OCI-LY1 (cell line): ENCODE data around the gene OR13C9.
"Not testable (repeated sequence)": the region's sequence is repeated elsewhere in the genome, so short reads cannot be mapped to it uniquely, and the experiment has no call there.

ENCODE experiments used
- H2AFZ ChIP-seq: fragments of 200-600 bp; sonication (generic), shearing (Covaris generic); 2 replicates; pipeline ENCODE4 v1.6.0; 2014; ENCODE audit warnings: antibody characterized with exemption, mild to moderate bottlenecking, low read length
- H3F3A ChIP-seq: fragments of 200-600 bp; sonication (generic), shearing (Covaris generic); 2 replicates; pipeline ENCODE4 v1.6.0; 2014; ENCODE audit warnings: mild to moderate bottlenecking, antibody characterized with exemption, low read length, moderate library complexity; ENCODE audit not compliant: insufficient read depth
- H3K27ac ChIP-seq: fragments of 200-600 bp; sonication (generic); 2 replicates; pipeline ENCODE4 v1.5.1; 2014; ENCODE audit warnings: low read length, mixed run types, mild to moderate bottlenecking, low read depth; ENCODE audit not compliant: poor library complexity, severe bottlenecking
- H3K27me3 ChIP-seq: fragments of 200-600 bp; sonication (generic); 2 replicates; pipeline ENCODE4 v1.6.0; 2014; ENCODE audit warnings: antibody characterized with exemption, mild to moderate bottlenecking, low read length, moderate library complexity; ENCODE audit not compliant: insufficient read depth
- H3K36me3 ChIP-seq: fragments of 200-600 bp; sonication (generic); 2 replicates; pipeline ENCODE4 v1.6.1; 2014; ENCODE audit warnings: mild to moderate bottlenecking, antibody characterized with exemption, low read length, moderate library complexity, mixed read lengths; ENCODE audit not compliant: insufficient read depth
- H3K4me1 ChIP-seq: fragments of 200-600 bp; sonication (generic); 2 replicates; pipeline ENCODE4 v1.5.1; 2014; ENCODE audit warnings: mild to moderate bottlenecking, low read length, moderate library complexity; ENCODE audit not compliant: insufficient read depth, severe bottlenecking
- H3K4me2 ChIP-seq: fragments of 200-600 bp; sonication (generic), shearing (Covaris generic); 2 replicates; pipeline ENCODE4 v1.6.1; 2014; ENCODE audit warnings: low read length
- H3K4me3 ChIP-seq: fragments of 200-600 bp; sonication (generic); 2 replicates; pipeline ENCODE4 v1.5.1; 2014; ENCODE audit warnings: low read length, low read depth, mild to moderate bottlenecking, mixed read lengths; ENCODE audit not compliant: poor library complexity, severe bottlenecking
- H3K79me2 ChIP-seq: fragments of 200-600 bp; shearing (Covaris generic); 2 replicates; pipeline ENCODE4 v1.6.1; 2016; ENCODE audit warnings: mixed run types, low read length, mixed read lengths; ENCODE audit not compliant: insufficient read depth
- H3K9ac ChIP-seq: fragments of 200-600 bp; sonication (generic), shearing (Covaris generic); 2 replicates; pipeline ENCODE4 v1.6.1; 2014; ENCODE audit warnings: mild to moderate bottlenecking, low read length, mixed read lengths
- H3K9me2 ChIP-seq: fragments of 200-600 bp; sonication (generic), shearing (Covaris generic); 2 replicates; pipeline ENCODE4 v1.6.1; 2014; ENCODE audit warnings: low read depth, mild to moderate bottlenecking, low read length, mixed read lengths
- H3K9me3 ChIP-seq: fragments of 200-600 bp; shearing (Covaris generic); 2 replicates; pipeline ENCODE4 v1.6.1; 2014; ENCODE audit warnings: low read length, mixed read lengths
- H4K20me1 ChIP-seq: fragments of 200-600 bp; sonication (generic), shearing (Covaris generic); 2 replicates; pipeline ENCODE4 v1.6.0; 2016; ENCODE audit warnings: mild to moderate bottlenecking, low read length; ENCODE audit not compliant: insufficient read depth
- EZH2 ChIP-seq: fragments of 200-600 bp; sonication (generic), shearing (Covaris generic); IDR thresholded peaks from 2 replicates; pipeline ENCODE4 v1.8.0; 2017; ENCODE audit warnings: borderline replicate concordance, mixed run types, mild to moderate bottlenecking, antibody characterized with exemption, low read length, moderate library complexity, mixed read lengths
- TF ChIP-seq, protein P1 (sequence below): fragments of 200-600 bp; sonication (generic), shearing (Covaris generic); IDR thresholded peaks from 2 replicates; pipeline ENCODE4 v1.5.1; 2017; ENCODE audit warnings: mild to moderate bottlenecking, antibody characterized with exemption, low read length, moderate library complexity, mixed read lengths

The OR13C9 gene

GRCh38 chr9:104608336-104608735 is 9.7 kb downstream of the OR13C9 start:
- no peak overlapping the region for H3K27ac ChIP-seq
- no peaks in the 10 kb centered on the region for H3F3A ChIP-seq
- H3K4me3 ChIP-seq, result no peak overlapping the region
- H3K4me1 ChIP-seq, result no peaks in the 10 kb centered on the region
- H3K79me2 ChIP-seq, result no peaks in the 10 kb centered on the region
- H4K20me1 ChIP-seq, result no peaks in the 10 kb centered on the region
- H3K4me2 ChIP-seq, result no peak overlapping the region
- H2AFZ ChIP-seq, result no peak overlapping the region
- H3K9me2 ChIP-seq, result no peaks in the 10 kb centered on the region
- H3K9me3 ChIP-seq, result no peaks in the 10 kb centered on the region
- TF ChIP-seq EZH2, result no peak
- TF ChIP-seq, protein P1, sequence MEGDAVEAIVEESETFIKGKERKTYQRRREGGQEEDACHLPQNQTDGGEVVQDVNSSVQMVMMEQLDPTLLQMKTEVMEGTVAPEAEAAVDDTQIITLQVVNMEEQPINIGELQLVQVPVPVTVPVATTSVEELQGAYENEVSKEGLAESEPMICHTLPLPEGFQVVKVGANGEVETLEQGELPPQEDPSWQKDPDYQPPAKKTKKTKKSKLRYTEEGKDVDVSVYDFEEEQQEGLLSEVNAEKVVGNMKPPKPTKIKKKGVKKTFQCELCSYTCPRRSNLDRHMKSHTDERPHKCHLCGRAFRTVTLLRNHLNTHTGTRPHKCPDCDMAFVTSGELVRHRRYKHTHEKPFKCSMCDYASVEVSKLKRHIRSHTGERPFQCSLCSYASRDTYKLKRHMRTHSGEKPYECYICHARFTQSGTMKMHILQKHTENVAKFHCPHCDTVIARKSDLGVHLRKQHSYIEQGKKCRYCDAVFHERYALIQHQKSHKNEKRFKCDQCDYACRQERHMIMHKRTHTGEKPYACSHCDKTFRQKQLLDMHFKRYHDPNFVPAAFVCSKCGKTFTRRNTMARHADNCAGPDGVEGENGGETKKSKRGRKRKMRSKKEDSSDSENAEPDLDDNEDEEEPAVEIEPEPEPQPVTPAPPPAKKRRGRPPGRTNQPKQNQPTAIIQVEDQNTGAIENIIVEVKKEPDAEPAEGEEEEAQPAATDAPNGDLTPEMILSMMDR, result no peak; the same call in 1 of the 2 replicates
- no peaks in the 10 kb centered on the region for H3K36me3 ChIP-seq
- H3K27me3 ChIP-seq, result no peaks in the 10 kb centered on the region
- H3K9ac ChIP-seq, result no peak overlapping the region

DNA sequence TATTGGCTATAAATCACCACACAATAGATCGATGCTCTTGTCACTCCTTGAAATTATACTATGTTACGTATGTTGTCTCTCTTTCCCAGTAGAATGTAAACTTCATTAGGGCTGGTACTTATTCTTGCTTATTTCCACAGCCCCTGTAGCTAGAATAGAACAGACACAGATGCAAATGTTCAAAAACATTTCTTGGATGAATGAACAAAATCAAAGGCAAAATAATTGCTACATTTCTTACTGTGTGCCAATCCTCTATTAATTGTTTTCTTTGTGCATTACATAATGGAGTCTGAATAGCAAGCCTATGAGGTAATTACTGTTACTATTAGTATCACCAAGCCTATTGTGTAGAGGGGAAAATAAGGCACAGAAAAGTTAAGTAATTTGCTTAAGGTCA is 11.9 kb downstream of the OR13C9 start:
- Histone ChIP-seq H3K4me3 (no peak overlapping the region), H4K20me1 (no peaks in the 10 kb centered on the region), H3K27ac (no peak overlapping the region), H3F3A (no peaks in the 10 kb centered on the region), H2AFZ (no peak overlapping the region), H3K9me3 (no peaks in the 10 kb centered on the region), H3K4me1 (no peaks in the 10 kb centered on the region), H3K36me3 (no peaks in the 10 kb centered on the region), H3K79me2 (no peaks in the 10 kb centered on the region), H3K9me2 (no peaks in the 10 kb centered on the region), H3K4me2 (no peak overlapping the region), H3K27me3 (no peaks in the 10 kb centered on the region), H3K9ac (no peak overlapping the region)
- no peak for TF ChIP-seq EZH2
- TF ChIP-seq, protein P1, result no peak

- H2AFZ ChIP-seq, H3K27me3 ChIP-seq, H3K36me3 ChIP-seq, H3F3A ChIP-seq, H4K20me1 ChIP-seq, H3K9me2 ChIP-seq, H3K9ac ChIP-seq, H3K9me3 ChIP-seq, H3K4me2 ChIP-seq, H3K4me3 ChIP-seq, H3K79me2 ChIP-seq, H3K4me1 ChIP-seq, H3K27ac ChIP-seq: not testable (repeated sequence)
These were observed 12.5 kb downstream of the OR13C9 start, which contains the start of gene OR13C2 for GRCh38 chr9:104605527-104605926. OR13C2 (minus strand) TSS chr9:104605627; CDS start chr9:104605627, 0 bp downstream.

DNA sequence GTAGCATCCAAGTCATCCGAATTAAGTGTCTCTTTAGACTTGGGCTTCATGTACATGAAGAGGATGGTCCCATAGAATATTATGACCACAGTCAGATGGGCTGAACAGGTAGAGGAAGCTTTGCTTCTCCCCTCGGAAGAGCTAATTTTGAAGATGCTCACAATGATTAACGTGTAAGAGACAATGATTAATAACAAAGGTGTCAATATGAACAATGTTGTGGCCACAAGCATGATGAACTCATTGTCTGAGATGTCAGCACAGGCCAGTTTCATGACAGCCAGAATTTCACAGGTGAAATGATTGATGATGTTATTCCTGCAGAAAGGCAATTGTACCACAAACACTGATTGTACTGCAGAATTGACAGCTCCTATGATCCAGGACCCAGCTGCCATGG is 13.2 kb downstream of the OR13C9 start:
- no peaks in the 10 kb centered on the region for H3F3A ChIP-seq
- TF ChIP-seq EZH2, result no peak
- TF ChIP-seq, protein P1, result no peak
- no peaks in the 10 kb centered on the region for H3K79me2 ChIP-seq
- no peak overlapping the region for H3K4me2 ChIP-seq
- H3K4me3 ChIP-seq, result no peak overlapping the region
- H3K9me2 ChIP-seq, result no peaks in the 10 kb centered on the region
- no peak overlapping the region for H3K9ac ChIP-seq
- H3K9me3 ChIP-seq, result no peaks in the 10 kb centered on the region
- no peaks in the 10 kb centered on the region for H3K36me3 ChIP-seq
- H4K20me1 ChIP-seq, result no peaks in the 10 kb centered on the region
- no peaks in the 10 kb centered on the region for H3K27me3 ChIP-seq
- H3K4me1 ChIP-seq, result no peaks in the 10 kb centered on the region
- no peak overlapping the region for H3K27ac ChIP-seq
- H2AFZ ChIP-seq, result no peak overlapping the region

- H3K27ac ChIP-seq, H3K4me1 ChIP-seq, H3K79me2 ChIP-seq, H3K27me3 ChIP-seq, H3K4me3 ChIP-seq, H3K4me2 ChIP-seq, H4K20me1 ChIP-seq, H2AFZ ChIP-seq, H3F3A ChIP-seq, H3K9me2 ChIP-seq, H3K9me3 ChIP-seq, H3K36me3 ChIP-seq, H3K9ac ChIP-seq: not testable (repeated sequence)
These were observed 18.7 kb downstream of the OR13C9 start, which contains the start of gene OR13C5 for GRCh38 chr9:104599313-104599712. OR13C5 (minus strand) TSS chr9:104599413; CDS start chr9:104599413, 0 bp downstream.
